Upper lobe of left lung (tissue), 4 donors: ENCODE measurements around the gene PARVA.

Experiments used
- POLR2A ChIP-seq, 4 donors: fragments of 450-650 bp; IDR thresholded peaks; one replicate each; pipeline ENCODE4 v1.5.1; 2016 to 2017; ENCODE audit warnings: antibody characterized with exemption in 4 of 4, mild to moderate bottlenecking in 2 of 4
- TF ChIP-seq, protein P1 (sequence below), 6 experiments: fragments of 450-650 bp in 4 of 6; fragments of 200-600 bp in 2 of 6; sonication (generic) in 2 of 6; IDR thresholded peaks; one replicate each; pipeline ENCODE4 v1.5.1; 2016 to 2019; ENCODE audit warnings: antibody characterized with exemption in 6 of 6

DNA sequence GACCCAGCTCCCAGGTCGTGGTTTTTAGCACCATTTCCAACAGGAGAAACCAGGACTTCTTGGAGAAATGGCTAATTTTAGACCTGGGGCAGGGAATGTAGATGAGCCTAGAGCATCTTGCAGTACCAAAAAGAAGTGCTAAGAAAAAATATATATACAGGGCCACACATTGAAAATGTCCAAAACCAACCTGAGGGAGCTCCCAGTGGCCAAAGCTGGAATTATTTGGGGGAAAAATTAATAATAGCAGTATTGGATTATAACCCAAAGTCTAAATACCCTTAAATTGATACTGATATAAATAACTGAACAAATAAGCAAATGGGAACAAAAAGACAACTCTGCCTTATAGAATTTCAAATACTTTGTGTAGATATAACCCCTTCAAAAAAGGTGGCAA, 108.0 kb downstream of the PARVA start:
- TF ChIP-seq POLR2A (IDR thresholded peaks at IDR 0.05): no peak
- TF ChIP-seq, protein P1, sequence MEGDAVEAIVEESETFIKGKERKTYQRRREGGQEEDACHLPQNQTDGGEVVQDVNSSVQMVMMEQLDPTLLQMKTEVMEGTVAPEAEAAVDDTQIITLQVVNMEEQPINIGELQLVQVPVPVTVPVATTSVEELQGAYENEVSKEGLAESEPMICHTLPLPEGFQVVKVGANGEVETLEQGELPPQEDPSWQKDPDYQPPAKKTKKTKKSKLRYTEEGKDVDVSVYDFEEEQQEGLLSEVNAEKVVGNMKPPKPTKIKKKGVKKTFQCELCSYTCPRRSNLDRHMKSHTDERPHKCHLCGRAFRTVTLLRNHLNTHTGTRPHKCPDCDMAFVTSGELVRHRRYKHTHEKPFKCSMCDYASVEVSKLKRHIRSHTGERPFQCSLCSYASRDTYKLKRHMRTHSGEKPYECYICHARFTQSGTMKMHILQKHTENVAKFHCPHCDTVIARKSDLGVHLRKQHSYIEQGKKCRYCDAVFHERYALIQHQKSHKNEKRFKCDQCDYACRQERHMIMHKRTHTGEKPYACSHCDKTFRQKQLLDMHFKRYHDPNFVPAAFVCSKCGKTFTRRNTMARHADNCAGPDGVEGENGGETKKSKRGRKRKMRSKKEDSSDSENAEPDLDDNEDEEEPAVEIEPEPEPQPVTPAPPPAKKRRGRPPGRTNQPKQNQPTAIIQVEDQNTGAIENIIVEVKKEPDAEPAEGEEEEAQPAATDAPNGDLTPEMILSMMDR (IDR thresholded peaks at IDR 0.05): peak in 3 of 6 experiments; percentile 15 to 40 (median 25)
